IMR-90 (cell line): Measurements from ENCODE around the gene SLC25A40. TPM values are rescaled to one million over a fixed set of nuclear protein-coding genes. Genes with fewer than 3 reads are reported as not detected.

Experiments used
- ATAC-seq: fragments of 200-7000 bp; cut with Tn5 transposase; 2 replicates; pipeline ENCODE4 v1.9.1; 2020; ENCODE audit warnings: low read depth, mild to moderate bottlenecking, moderate library complexity
- BruUV-seq: library from RNA; stranded (reverse); fragments of 400-500 nt; replicated peaks from 2 replicates; lab custom pipeline; 2021; lab: Mats Ljungman, UMichigan
- CTCF ChIA-PET: fragments of 300-600 bp; formaldehyde crosslinking; extraction: SDS; loops from one replicate; lab custom pipeline; 2021; ENCODE audit warnings: antibody characterized with exemption; lab: Yijun Ruan, JAX
- POLR2A ChIA-PET: fragments of 300-600 bp; sonication (Branson Sonifier 250); formaldehyde crosslinking; loops from one replicate; lab custom pipeline; 2022; ENCODE audit warnings: antibody characterized with exemption; ENCODE audit not compliant: unreplicated experiment; lab: Charles Lee
- DNase-seq: peaks from one replicate; pipeline ENCODE4 v3.0.0; 2013
- H2AFZ ChIP-seq: replicated peaks from 2 replicates; pipeline ENCODE3; 2013; ENCODE audit warnings: low read length, mild to moderate bottlenecking; ENCODE audit not compliant: poor library complexity
- H2AK5ac ChIP-seq: 2 replicates; pipeline ENCODE4 v1.6.1; 2013; ENCODE audit warnings: low read depth, low read length, inconsistent platforms
- H2AK9ac ChIP-seq: replicated peaks from 2 replicates; pipeline ENCODE3; 2013; ENCODE audit warnings: mild to moderate bottlenecking, low read depth, low read length, moderate library complexity; ENCODE audit not compliant: poor library complexity
- H2BK120ac ChIP-seq: 2 replicates; pipeline ENCODE4 v1.6.1; 2013; ENCODE audit warnings: low read depth, low read length, inconsistent platforms
- H2BK15ac ChIP-seq: 3 replicates; pipeline ENCODE4 v1.6.1; 2013; ENCODE audit warnings: low read depth, low read length, inconsistent platforms
- H2BK20ac ChIP-seq: 2 replicates; pipeline ENCODE4 v1.6.1; 2013; ENCODE audit warnings: low read depth, mild to moderate bottlenecking, inconsistent platforms, low read length, moderate library complexity
- H2BK5ac ChIP-seq: 2 replicates; pipeline ENCODE4 v1.6.1; 2013; ENCODE audit warnings: mild to moderate bottlenecking, low read depth, low read length, inconsistent platforms; ENCODE audit not compliant: poor library complexity, severe bottlenecking
- H3K14ac ChIP-seq: replicated peaks from 2 replicates; pipeline ENCODE4 v1.6.1; 2013; ENCODE audit warnings: low read depth, low read length, inconsistent platforms
- H3K18ac ChIP-seq: 2 replicates; pipeline ENCODE4 v1.6.1; 2013; ENCODE audit warnings: low read depth, low read length, control low read depth
- H3K23ac ChIP-seq: 2 replicates; pipeline ENCODE4 v1.6.1; 2013; ENCODE audit warnings: low read depth, low read length, inconsistent platforms
- H3K27ac ChIP-seq: 2 replicates; pipeline ENCODE4 v1.5.1; 2013; ENCODE audit warnings: mild to moderate bottlenecking, control low read depth, low read length; ENCODE audit not compliant: insufficient read depth
- H3K27me3 ChIP-seq: 2 replicates; pipeline ENCODE4 v1.6.1; 2013; ENCODE audit warnings: low read length; ENCODE audit not compliant: control insufficient read depth, insufficient read depth
- H3K36me3 ChIP-seq: 2 replicates; pipeline ENCODE4 v1.6.1; 2013; ENCODE audit warnings: low read length, mixed read lengths; ENCODE audit not compliant: control insufficient read depth, insufficient read depth
- H3K4ac ChIP-seq: 2 replicates; pipeline ENCODE4 v1.6.1; 2013; ENCODE audit warnings: low read depth, low read length, inconsistent platforms
- H3K4me1 ChIP-seq: 2 replicates; pipeline ENCODE4 v1.6.1; 2013; ENCODE audit warnings: low read length, mixed read lengths; ENCODE audit not compliant: control insufficient read depth, insufficient read depth
- H3K4me2 ChIP-seq: 2 replicates; pipeline ENCODE4 v1.6.1; 2013; ENCODE audit warnings: low read depth, mild to moderate bottlenecking, control low read depth, low read length, moderate library complexity
- H3K4me3 ChIP-seq: 2 replicates; pipeline ENCODE4 v1.5.1; 2013; ENCODE audit warnings: low read depth, mild to moderate bottlenecking, control low read depth, low read length, moderate library complexity; ENCODE audit not compliant: insufficient read depth
- H3K56ac ChIP-seq: 2 replicates; pipeline ENCODE4 v1.6.1; 2013; ENCODE audit warnings: low read length, inconsistent platforms; ENCODE audit not compliant: insufficient read depth; ENCODE audit errors: extremely low read depth
- H3K79me1 ChIP-seq, 2 experiments: 2 replicates each; pipeline ENCODE4 v1.6.1; 2013; ENCODE audit warnings: low read length in 2 of 2, inconsistent platforms in 1 of 2, low read depth in 1 of 2
- H3K9ac ChIP-seq: 2 replicates; pipeline ENCODE4 v1.6.1; 2013; ENCODE audit warnings: low read depth, low read length, control low read depth
- H3K9me1 ChIP-seq: 2 replicates; pipeline ENCODE4 v1.6.1; 2013; ENCODE audit warnings: low read length, inconsistent platforms; ENCODE audit not compliant: insufficient read depth
- H3K9me3 ChIP-seq: 2 replicates; pipeline ENCODE4 v1.6.1; 2013; ENCODE audit warnings: low read length; ENCODE audit not compliant: control insufficient read depth, insufficient read depth
- H4K20me1 ChIP-seq: 2 replicates; pipeline ENCODE4 v1.6.1; 2013; ENCODE audit warnings: low read length, inconsistent platforms; ENCODE audit not compliant: insufficient read depth
- H4K5ac ChIP-seq: 2 replicates; pipeline ENCODE4 v1.6.1; 2013; ENCODE audit warnings: mild to moderate bottlenecking, low read depth, low read length, control low read depth
- H4K8ac ChIP-seq, 2 experiments: 2 replicates each; pipeline ENCODE4 v1.6.1; 2013; ENCODE audit warnings: low read depth in 2 of 2, low read length in 2 of 2, control low read depth in 1 of 2, inconsistent platforms in 1 of 2
- H4K91ac ChIP-seq: 2 replicates; pipeline ENCODE4 v1.6.1; 2013; ENCODE audit warnings: low read depth, low read length, inconsistent platforms; ENCODE audit not compliant: insufficient read depth
- CEBPB ChIP-seq: IDR thresholded peaks from 2 replicates; pipeline ENCODE4 v1.6.1; 2012; ENCODE audit warnings: low read depth, low read length, improper control_type of control experiment
- CHD1 ChIP-seq: IDR thresholded peaks from 2 replicates; pipeline ENCODE4 v1.6.1; 2012; ENCODE audit warnings: low read depth, low read length, improper control_type of control experiment
- CTCF ChIP-seq: conservative IDR thresholded peaks from 2 replicates; pipeline ENCODE4 v1.5.1; 2012; ENCODE audit warnings: mild to moderate bottlenecking, low read depth, low read length, improper control_type of control experiment
- FOS ChIP-seq: fragments of 150-350 bp; IDR thresholded peaks from 2 replicates; pipeline ENCODE4 v1.6.1; 2016; ENCODE audit warnings: low read depth, low read length
- MAFK ChIP-seq: IDR thresholded peaks from 2 replicates; pipeline ENCODE4 v1.6.1; 2012; ENCODE audit warnings: low read depth, low read length, improper control_type of control experiment
- MAZ ChIP-seq: IDR thresholded peaks from 2 replicates; pipeline ENCODE4 v1.6.1; 2012; ENCODE audit warnings: low read depth, mild to moderate bottlenecking, low read length, improper control_type of control experiment, moderate library complexity, borderline replicate concordance
- MXI1 ChIP-seq: IDR thresholded peaks from 2 replicates; pipeline ENCODE4 v1.6.1; 2012; ENCODE audit warnings: low read depth, mild to moderate bottlenecking, low read length, moderate library complexity, borderline replicate concordance
- NFE2L2 ChIP-seq: fragments of 150-350 bp; IDR thresholded peaks from 2 replicates; pipeline ENCODE4 v1.6.1; 2016; ENCODE audit warnings: low read depth, mild to moderate bottlenecking, low read length
- RCOR1 ChIP-seq: IDR thresholded peaks from 2 replicates; pipeline ENCODE4 v1.6.1; 2012; ENCODE audit warnings: mild to moderate bottlenecking, low read length, improper control_type of control experiment; ENCODE audit not compliant: insufficient replicate concordance
- RFX5 ChIP-seq: IDR thresholded peaks from 2 replicates; pipeline ENCODE4 v1.8.0; 2012; ENCODE audit warnings: low read depth, mild to moderate bottlenecking, low read length, moderate library complexity
- SMC3 ChIP-seq: fragments of 150-350 bp; IDR thresholded peaks from 2 replicates; pipeline ENCODE4 v1.6.1; 2016; ENCODE audit warnings: low read depth, mild to moderate bottlenecking, antibody characterized with exemption, low read length, moderate library complexity
- USF2 ChIP-seq: fragments of 150-350 bp; IDR thresholded peaks from 2 replicates; pipeline ENCODE4 v1.6.1; 2017; ENCODE audit warnings: mild to moderate bottlenecking, antibody characterized with exemption, low read length, low read depth
- WGBS, 2 experiments: methylation state at CpG; one replicate each; pipeline versions ENCODE4 v1.1.5 to v1.1.7; 2013; ENCODE audit warnings: missing lambda C conversion rate in 2 of 2; ENCODE audit not compliant: insufficient read length in 1 of 2; ENCODE audit errors: extremely low coverage in 2 of 2; 5-methylcytosine and 5-hydroxymethylcytosine counted together
- dilution Hi-C: fragments of 300-500 bp; cut with HindIII; formaldehyde crosslinking; loops from one replicate; pipeline ENCODE4 v1.14.3; 2018; ENCODE audit warnings: low sequenced_read_pairs; ENCODE audit not compliant: unreplicated experiment
- in situ Hi-C: fragments of 300-500 bp; cut with MboI; formaldehyde crosslinking; loops from 3 replicates; pipeline ENCODE4 v1.14.3; 2019; ENCODE audit warnings: low sequenced_read_pairs, inconsistent platforms, mixed read lengths
- intact Hi-C: fragments of 100-400 bp; cut with micrococcal nuclease; formaldehyde crosslinking; loops from 2 replicates; pipeline ENCODE4 v1.10.0; 2022
- polyA plus RNA-seq, 3 experiments: library from polyadenylated mRNA; depleted of rRNA; stranded (reverse); fragments of >200 nt; gene quantifications; 2 replicates each; pipeline ENCODE4 v1.2.3, GENCODE V29; 2012; ENCODE audit warnings: low replicate concordance in 1 of 3
- total RNA-seq: library from RNA; depleted of rRNA; stranded (reverse); fragments of >200 nt; gene quantifications from 2 replicates; pipeline ENCODE4 v1.2.3, GENCODE V29; 2012

Gene SLC25A40
- total and polyA plus RNA-seq, 2 of the 4 experiments (the other 2 are of a cell fraction) = 4.7 to 6.1 TPM

GRCh38 chr7:87878208-87878735 lies 2.1 kb upstream of the SLC25A40 start:
- H3K18ac ChIP-seq = no peak overlapping the region
- H2AFZ ChIP-seq = no peak overlapping the region
- H2BK15ac ChIP-seq = no peak overlapping the region
- H2BK20ac ChIP-seq = no peak overlapping the region
- dilution Hi-C loops = no loop called here
- no peak overlapping the region; the same call in 1 of the 2 replicates for H3K9ac ChIP-seq
- no peaks in the 10 kb centered on the region for H3K9me3 ChIP-seq
- no peak overlapping the region for H4K91ac ChIP-seq
- H2BK120ac ChIP-seq = no peak overlapping the region
- intact Hi-C loops = loop anchor here (5.0 to 10.0 kb wide), 4 partner anchors 41 to 723 kb away; partner anchors contain the start of gene DMTF1
- H4K5ac ChIP-seq = no peak overlapping the region
- H3K27me3 ChIP-seq = no peaks in the 10 kb centered on the region
- H2BK5ac ChIP-seq = peak overlapping the region; percentile 16
- H3K9me1 ChIP-seq = no peaks in the 10 kb centered on the region
- ChIA-PET CTCF (no interaction called here), POLR2A (no interaction called here)
- no peaks in the 10 kb centered on the region for H3K4me1 ChIP-seq
- H3K36me3 ChIP-seq = no peaks in the 10 kb centered on the region
- H4K20me1 ChIP-seq = no peaks in the 10 kb centered on the region
- H4K8ac ChIP-seq = 0 out of 4 replicates have a peak overlapping the region, but pooled peaks of 1 of the 2 experiments have one; percentile 5
- DNase-seq = peak; percentile 31
- H3K4me3 ChIP-seq = no peak overlapping the region; the same call in 1 of the 2 replicates
- H3K79me1 ChIP-seq = peaks cover 7 to 23% of the 10 kb centered on the region in 2 experiments; a peak in 3 of 4 replicates
- peak overlapping the region; percentile 77 for H3K23ac ChIP-seq
- TF ChIP-seq RCOR1 (no peak), MXI1 (no peak), MAFK (no peak), CEBPB (no peak), CTCF (no peak), MAZ (no peak), NFE2L2 (no peak), SMC3 (no peak), USF2 (no peak), RFX5 (no peak), CHD1 (no peak), FOS (no peak)
- no peak overlapping the region for H3K4ac ChIP-seq
- ATAC-seq = no peak
- peak overlapping the region; percentile 78 for H3K4me2 ChIP-seq
- no peak overlapping the region for H3K27ac ChIP-seq
- WGBS, 2 experiments = no CpG with 5 or more reads among the region's 3 CpGs
- BruUV-seq = no TSS peak
- H3K56ac ChIP-seq = no peak overlapping the region; the same call in 1 of the 2 replicates
- in situ Hi-C loops = loop anchor here (10.0 kb wide), 1 partner anchor 563 kb away; no protein-coding TSS in a partner anchor
- peak overlapping the region; percentile 46 for H3K14ac ChIP-seq
- no peak overlapping the region for H2AK9ac ChIP-seq
- no peak overlapping the region for H2AK5ac ChIP-seq
